ENCODE measurements around the gene ROBO1.

Gene ROBO1

GRCh38 chr3:79012530-79012913 is 755.3 kb downstream of the ROBO1 start:
- no peak for DNase-seq (ENCODE audit: low spot score)

- DNase-seq (ENCODE audit: low spot score) = no peak
Observed at GRCh38 chr3:79011821-79012529, 755.8 kb downstream of the ROBO1 start.

DNA sequence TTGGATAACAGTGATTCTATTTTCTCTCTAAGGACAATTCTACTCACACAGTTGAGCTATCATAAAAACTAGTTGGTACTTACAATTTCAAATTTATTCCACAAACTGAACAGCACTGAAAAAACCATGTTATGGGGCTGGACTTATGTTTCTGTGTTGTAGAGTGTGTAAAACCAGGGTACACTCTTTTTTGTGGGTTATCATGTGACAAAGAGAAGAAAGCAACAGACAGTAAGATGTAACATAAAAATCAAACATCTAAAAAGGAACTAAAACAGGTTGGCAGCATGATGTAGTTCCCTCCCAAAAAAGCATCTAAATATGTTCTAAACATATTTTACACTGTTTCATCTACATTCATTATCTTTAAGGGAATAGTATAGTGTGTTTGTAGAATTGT is 757.9 kb downstream of the ROBO1 start:
- no peak for DNase-seq (ENCODE audit: low spot score)

DNA sequence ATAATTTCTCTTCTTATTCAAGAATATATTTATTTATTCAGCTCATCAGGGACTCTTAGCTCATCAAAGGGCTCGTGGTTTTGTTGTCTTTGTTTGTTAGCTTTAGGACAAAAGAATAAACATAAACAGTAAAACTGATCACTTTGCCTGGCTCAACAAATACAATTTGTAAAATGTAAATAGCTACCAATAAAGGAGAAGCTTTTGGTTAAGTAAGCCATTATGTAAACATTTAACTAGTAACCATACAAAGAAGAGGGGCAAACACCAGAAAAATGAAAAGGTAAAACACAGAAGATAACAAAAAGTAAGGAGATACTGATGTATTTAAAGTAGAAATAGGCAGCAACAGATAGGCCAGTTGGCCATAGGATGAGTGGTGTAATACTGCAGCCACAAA is 761.7 kb downstream of the ROBO1 start:
- no peak for DNase-seq (ENCODE audit: low spot score)

DNA sequence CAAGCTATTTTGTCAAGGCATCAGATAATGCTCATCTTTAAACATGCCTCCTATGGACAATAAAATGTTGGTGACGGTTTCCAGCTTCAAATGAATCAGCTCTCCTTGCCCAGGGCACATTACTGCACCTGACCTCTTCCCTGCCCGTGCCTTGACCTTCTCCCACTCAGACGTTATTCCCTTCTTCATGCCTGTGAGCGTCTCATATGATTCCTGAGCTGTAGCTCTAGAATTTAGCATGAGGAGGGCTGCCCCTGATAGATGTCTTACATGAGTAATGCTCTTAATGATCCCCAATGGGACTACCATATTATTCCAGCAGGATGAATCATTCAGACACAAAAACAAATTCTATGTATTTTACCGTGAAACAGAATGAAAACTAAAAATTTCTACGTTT is 762.7 kb downstream of the ROBO1 start:
- DNase-seq (ENCODE audit: low spot score) = no peak

GRCh38 chr3:79003994-79004393 is 763.8 kb downstream of the ROBO1 start:
- DNase-seq (ENCODE audit: low spot score) = no peak

DNA sequence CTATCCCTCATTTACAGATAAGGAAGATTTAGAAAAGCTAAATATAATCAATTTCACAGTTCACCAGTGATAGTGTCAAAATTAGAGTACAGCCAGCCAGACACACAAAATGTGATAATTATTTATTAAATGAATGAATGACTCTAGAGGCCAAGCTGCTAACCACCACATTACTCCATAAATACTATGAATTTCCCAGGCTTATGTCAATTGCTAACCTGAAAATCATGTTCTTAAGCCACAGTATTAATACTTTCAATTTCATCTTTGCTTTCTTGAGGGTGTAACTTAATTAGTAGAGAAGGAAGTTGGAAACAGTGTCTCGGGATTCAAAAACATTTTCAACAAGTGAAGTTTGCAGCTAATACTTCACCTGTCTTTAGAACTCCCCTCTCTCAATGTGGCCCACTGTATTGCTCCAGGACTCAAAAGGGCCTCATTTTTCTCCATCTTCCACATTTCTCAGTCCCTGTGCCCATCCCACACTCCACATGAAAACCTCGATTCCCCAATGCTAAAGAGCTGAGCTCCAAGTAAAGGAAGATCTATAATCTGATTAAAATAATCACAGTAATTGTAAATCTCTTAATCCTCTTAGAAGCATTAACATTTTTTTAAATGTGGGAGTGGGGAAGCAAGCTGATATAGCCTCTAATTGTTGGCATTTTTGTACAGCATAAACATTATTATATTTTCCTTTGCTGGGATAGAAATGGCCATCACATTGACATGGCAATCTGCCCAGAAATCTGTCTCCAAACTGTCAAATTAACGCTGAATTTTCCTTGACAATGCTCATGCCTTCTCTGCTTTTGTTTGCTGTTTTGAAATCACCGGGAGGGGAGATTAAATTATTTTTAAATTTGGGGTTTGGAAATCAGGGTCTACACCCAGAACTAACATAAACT is 765.1 kb downstream of the ROBO1 start:
- no peak for DNase-seq (ENCODE audit: low spot score)

GRCh38 chr3:79001255-79001654 is 766.5 kb downstream of the ROBO1 start:
- no peak for DNase-seq (ENCODE audit: low spot score)

- no peak for DNase-seq (ENCODE audit: low spot score)
Observed at GRCh38 chr3:78999139-78999538, 768.7 kb downstream of the ROBO1 start.

GRCh38 chr3:78995087-78995486 is 772.7 kb downstream of the ROBO1 start:
- DNase-seq (ENCODE audit: low spot score) = no peak

DNA sequence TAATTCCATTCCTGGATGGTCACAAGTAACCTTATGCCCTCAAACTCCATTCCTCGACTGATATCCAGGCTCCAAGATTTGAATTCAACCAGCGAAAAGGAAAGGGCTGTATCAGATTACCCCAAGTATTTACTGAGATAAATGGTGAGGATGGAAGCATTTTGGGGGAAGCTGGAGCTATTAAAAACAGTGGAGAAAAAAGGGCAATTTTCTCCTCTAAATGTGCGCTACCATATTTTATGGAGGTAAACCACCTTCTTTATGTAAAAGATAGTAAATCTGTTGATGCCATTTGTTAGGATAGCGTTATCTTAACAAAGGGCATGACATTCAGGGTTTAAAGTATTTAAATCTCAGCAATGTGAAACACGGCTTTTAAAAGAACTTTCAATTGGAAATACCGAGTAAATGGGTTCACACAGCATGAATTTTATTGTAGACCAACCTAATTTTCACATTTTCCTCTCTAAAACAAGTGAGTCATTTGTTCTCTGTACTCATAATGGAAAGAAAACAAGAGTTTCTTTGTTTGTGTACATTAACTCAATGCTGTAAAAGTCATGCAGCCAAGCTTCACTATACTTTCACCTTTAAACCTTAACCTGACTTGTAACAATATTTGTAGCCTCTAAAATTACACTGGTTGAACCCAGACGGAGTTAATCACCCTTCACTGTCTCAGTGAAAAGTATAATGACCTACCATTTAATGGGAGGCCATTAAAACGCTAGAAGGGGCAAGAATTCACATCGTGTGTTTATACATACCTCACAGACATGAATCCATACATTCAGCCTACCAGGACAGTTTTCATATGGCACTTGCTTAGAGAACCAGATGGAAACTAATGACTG is 773.4 kb downstream of the ROBO1 start:
- DNase-seq (ENCODE audit: low spot score) = no peak

GRCh38 chr3:78993375-78993774 is 774.4 kb downstream of the ROBO1 start:
- no peak for DNase-seq (ENCODE audit: low spot score)

- DNase-seq (ENCODE audit: low spot score) = no peak
Observed at GRCh38 chr3:78992830-78993229, 775.0 kb downstream of the ROBO1 start.

- DNase-seq (ENCODE audit: low spot score) = no peak
Observed at GRCh38 chr3:78992400-78992799, 775.4 kb downstream of the ROBO1 start.

- DNase-seq (ENCODE audit: low spot score) = no peak
Observed at GRCh38 chr3:78991656-78992055, 776.1 kb downstream of the ROBO1 start.

DNA sequence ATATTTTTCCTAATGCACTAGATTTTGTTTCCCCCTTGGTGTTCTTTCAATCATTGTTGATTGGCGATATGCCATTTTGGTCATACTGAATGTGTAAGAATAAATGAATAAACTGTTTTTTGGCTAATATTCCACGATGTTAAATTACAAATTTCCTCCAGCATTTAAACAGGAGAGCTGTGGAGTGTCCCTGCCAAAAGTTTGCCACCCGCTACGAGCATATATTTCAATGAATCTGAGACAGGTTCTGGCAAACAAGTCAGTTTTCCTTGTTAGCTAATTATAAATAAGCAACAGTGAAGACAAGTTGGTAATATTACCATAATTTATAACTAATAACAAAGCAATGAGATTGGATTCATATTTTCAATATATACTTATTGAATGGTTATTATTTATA is 777.6 kb downstream of the ROBO1 start:
- no peak for DNase-seq (ENCODE audit: low spot score)

GRCh38 chr3:78988324-78988723 is 779.5 kb downstream of the ROBO1 start:
- DNase-seq (ENCODE audit: low spot score) = peak; percentile 54

DNA sequence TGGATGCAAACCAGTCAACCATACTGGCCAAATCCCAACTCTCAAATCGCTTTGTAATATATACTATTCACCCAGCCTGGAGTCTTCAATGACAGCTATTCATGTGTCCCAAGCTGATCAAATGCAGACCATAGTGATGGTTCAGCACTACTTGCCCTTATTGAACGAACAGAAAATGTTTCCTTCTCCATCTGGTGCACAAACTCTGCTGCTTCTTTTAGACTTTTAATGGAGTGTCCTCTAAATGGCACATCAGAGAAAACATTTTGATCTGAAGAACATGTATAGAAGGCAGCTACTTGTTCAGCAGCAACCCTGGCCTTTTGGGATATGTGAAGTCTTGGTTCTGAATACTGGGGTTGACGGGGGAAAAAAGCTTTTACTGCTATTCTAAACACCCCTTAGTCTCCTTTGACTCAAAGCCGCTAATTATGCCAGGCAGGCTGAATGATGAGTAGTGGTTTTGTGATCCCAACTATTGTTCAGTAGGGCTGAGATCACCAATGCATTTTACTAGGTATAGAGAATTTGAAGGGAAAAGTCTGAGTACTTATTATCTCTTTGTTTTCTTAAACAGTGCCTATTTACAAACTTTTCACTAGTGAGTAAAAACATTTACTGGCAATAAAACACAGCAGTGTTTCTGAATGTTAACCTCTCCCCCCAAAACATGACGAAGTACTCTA is 781.2 kb downstream of the ROBO1 start:
- DNase-seq (ENCODE audit: low spot score) = no peak

GRCh38 chr3:78985981-78986380 is 781.8 kb downstream of the ROBO1 start:
- no peak for DNase-seq (ENCODE audit: low spot score)

- no peak for DNase-seq (ENCODE audit: low spot score)
Observed at GRCh38 chr3:78979028-78979427, 788.8 kb downstream of the ROBO1 start.

- DNase-seq (ENCODE audit: low spot score) = peak; percentile 25
Observed at GRCh38 chr3:78978037-78978436, 789.8 kb downstream of the ROBO1 start.

GRCh38 chr3:78977073-78977472 is 790.7 kb downstream of the ROBO1 start:
- DNase-seq (ENCODE audit: low spot score) = no peak

All from SW480 (cell line).